Fibroblast of lung (primary cell): ENCODE measurements around the gene MTHFR. TPM values are rescaled to one million over a fixed set of nuclear protein-coding genes. Genes with fewer than 3 reads are reported as not detected.
A peak's percentile ranks its signal among the peaks of the same experiment; 100 is the strongest.

ENCODE experiments used
- DNase-seq, 2 donors: peaks; one replicate each; pipeline versions ENCODE4 v3.0.0 to v3.0.0-alpha.2; 2010; ENCODE audit warnings: low read depth in 2 of 2
- H2AFZ ChIP-seq: 2 replicates; pipeline ENCODE4 v1.5.1; 2012; ENCODE audit warnings: low read length, control low read depth, inconsistent platforms
- H3K27ac ChIP-seq: 2 replicates; pipeline ENCODE4 v1.5.1; 2011; ENCODE audit warnings: low read length, control low read depth; ENCODE audit not compliant: insufficient read depth
- H3K27me3 ChIP-seq: 2 replicates; pipeline ENCODE4 v1.5.1; 2011; ENCODE audit warnings: mild to moderate bottlenecking, low read length; ENCODE audit not compliant: control insufficient read depth, insufficient read depth
- H3K36me3 ChIP-seq: 2 replicates; pipeline ENCODE4 v1.5.1; 2011; ENCODE audit warnings: low read length; ENCODE audit not compliant: control insufficient read depth, insufficient read depth
- H3K4me1 ChIP-seq: 2 replicates; pipeline ENCODE4 v1.5.1; 2011; ENCODE audit warnings: low read length; ENCODE audit not compliant: control insufficient read depth, insufficient read depth; ENCODE audit errors: extremely low read depth
- H3K4me2 ChIP-seq: 2 replicates; pipeline ENCODE4 v1.5.1; 2011; ENCODE audit warnings: low read length, control low read depth; ENCODE audit not compliant: insufficient read depth; ENCODE audit errors: extremely low read depth
- H3K4me3 ChIP-seq, 4 experiments: fragments of 200-600 bp in 1 of 4; sonication (generic) in 1 of 4; replicated peaks in 1 of 4; 2 replicates each; pipeline ENCODE4 v1.5.1; 2011 to 2016; ENCODE audit warnings: low read length in 4 of 4, low read depth in 3 of 4, mild to moderate bottlenecking in 3 of 4, control low read depth in 2 of 4, inconsistent platforms in 1 of 4, mixed read lengths in 1 of 4; ENCODE audit not compliant: insufficient read depth in 1 of 4; ENCODE audit errors: control extremely low read depth in 1 of 4
- H3K79me2 ChIP-seq: 2 replicates; pipeline ENCODE4 v1.5.1; 2012; ENCODE audit warnings: mild to moderate bottlenecking, low read length, inconsistent platforms; ENCODE audit not compliant: control insufficient read depth, insufficient read depth
- H3K9ac ChIP-seq: 2 replicates; pipeline ENCODE4 v1.5.1; 2011; ENCODE audit warnings: mild to moderate bottlenecking, low read length, control low read depth; ENCODE audit not compliant: insufficient read depth
- H3K9me3 ChIP-seq: 2 replicates; pipeline ENCODE4 v1.5.1; 2012; ENCODE audit warnings: low read depth, low read length; ENCODE audit not compliant: control insufficient read depth, insufficient read depth
- H4K20me1 ChIP-seq: 2 replicates; pipeline ENCODE4 v1.5.1; 2011; ENCODE audit warnings: low read length; ENCODE audit not compliant: control insufficient read depth, insufficient read depth; ENCODE audit errors: extremely low read depth
- CTCF ChIP-seq, 2 donors: IDR thresholded peaks in 1 of 2; conservative IDR thresholded peaks in 1 of 2; 1 replicate in 1 of 2; 2 replicates in 1 of 2; pipeline ENCODE4 v1.5.1; 2011 to 2012; ENCODE audit warnings: low read length in 2 of 2, control low read depth in 1 of 2, inconsistent platforms in 1 of 2, low read depth in 1 of 2, mild to moderate bottlenecking in 1 of 2
- EZH2 ChIP-seq: IDR thresholded peaks from 2 replicates; pipeline ENCODE4 v1.5.1; 2012; ENCODE audit warnings: low read length, control low read depth, mild to moderate bottlenecking; ENCODE audit errors: missing control alignments
- polyA plus RNA-seq, 2 donors: library from polyadenylated mRNA; depleted of rRNA in 1 of 2; stranded (reverse) in 1 of 2; unstranded in 1 of 2; fragments of >200 nt; gene quantifications; 2 replicates each; pipeline ENCODE4 v1.2.1, GENCODE V29; 2011 to 2012; ENCODE audit warnings: missing spikeins in 1 of 2
- total RNA-seq: library from RNA; depleted of rRNA; stranded (reverse); fragments of >200 nt; gene quantifications from 2 replicates; pipeline ENCODE4 v1.2.1, GENCODE V29; 2014

Gene MTHFR
- total and polyA plus RNA-seq, 2 donors (not counting 1 experiment from before 2014, with no cell fraction given) = 16.3 to 87.4 TPM

- DNase-seq = no peak
- H3K4me2 ChIP-seq = no peak overlapping the region
- no peaks in the 10 kb centered on the region for H3K9me3 ChIP-seq
- no peaks in the 10 kb centered on the region for H3K79me2 ChIP-seq
- no peak for TF ChIP-seq CTCF (conservative IDR thresholded peaks at IDR 0.05 in 1 of 2, IDR thresholded peaks at IDR 0.05 in 1 of 2; ENCODE audit: low read depth in 1 of 2, low read length in 2 of 2)
- no peak for TF ChIP-seq EZH2
- H3K27ac ChIP-seq = no peak overlapping the region
- no peaks in the 10 kb centered on the region for H3K27me3 ChIP-seq
- H3K4me3 ChIP-seq = no peak overlapping the region
- no peak overlapping the region for H3K9ac ChIP-seq
- no peak overlapping the region for H2AFZ ChIP-seq
- peaks cover 6% of the 10 kb centered on the region for H3K4me1 ChIP-seq
- H3K36me3 ChIP-seq = no peaks in the 10 kb centered on the region
- no peaks in the 10 kb centered on the region for H4K20me1 ChIP-seq
Observed at GRCh38 chr1:11782127-11782708, 23.5 kb downstream of the MTHFR start.

GRCh38 chr1:11781297-11781696 lies 24.5 kb downstream of the MTHFR start:
- no peak overlapping the region for H2AFZ ChIP-seq
- H3K27ac ChIP-seq = no peak overlapping the region

More at GRCh38 chr1:11781297-11781696, 24.5 kb downstream of the MTHFR start:
- Histone ChIP-seq H3K4me3 (no peak overlapping the region), H3K9me3 (no peaks in the 10 kb centered on the region), H3K79me2 (no peaks in the 10 kb centered on the region), H3K9ac (no peak overlapping the region), H4K20me1 (no peaks in the 10 kb centered on the region), H3K4me2 (no peak overlapping the region), H3K36me3 (no peaks in the 10 kb centered on the region), H3K4me1 (peaks cover 3% of the 10 kb centered on the region), H3K27me3 (no peaks in the 10 kb centered on the region)
- DNase-seq = peak in 1 of 2 donors; percentile 41
- TF ChIP-seq EZH2 = no peak
- no peak for TF ChIP-seq CTCF (conservative IDR thresholded peaks at IDR 0.05 in 1 of 2, IDR thresholded peaks at IDR 0.05 in 1 of 2; ENCODE audit: low read depth in 1 of 2, low read length in 2 of 2)
